GM12878 (cell line): ENCODE measurements around the gene C3orf33. TPM values are rescaled to one million over a fixed set of nuclear protein-coding genes. Genes with fewer than 3 reads are reported as not detected.

Experiments
- ATAC-seq: fragments of 200-7000 bp; cut with Tn5 transposase; 3 replicates; pipeline ENCODE4 v1.9.1; 2020; ENCODE audit warnings: mild to moderate bottlenecking, moderate library complexity
- BruUV-seq: library from RNA; stranded (reverse); fragments of 400-500 nt; replicated peaks from 2 replicates; lab custom pipeline; 2021; lab: Mats Ljungman, UMichigan
- CTCF ChIA-PET: fragments of 300-600 bp; sonication (Branson Sonifier 250); formaldehyde crosslinking; extraction: SDS; loops from one replicate; lab custom pipeline; 2021; ENCODE audit warnings: inconsistent platforms; lab: Yijun Ruan, JAX
- POLR2A ChIA-PET: fragments of 350-600 bp; formaldehyde crosslinking; extraction: SDS; loops from one replicate; lab custom pipeline; 2021; ENCODE audit warnings: inconsistent platforms; lab: Charles Lee
- RAD21 ChIA-PET: fragments of 300-600 bp; sonication (Branson Sonifier 250); formaldehyde crosslinking; loops from one replicate; lab custom pipeline; 2023; ENCODE audit warnings: antibody characterized with exemption; ENCODE audit not compliant: unreplicated experiment; lab: Charles Lee
- SMC1A ChIA-PET: fragments of 300-600 bp; sonication (Branson Sonifier 250); formaldehyde crosslinking; loops from one replicate; lab custom pipeline; 2023; ENCODE audit not compliant: unreplicated experiment, uncharacterized antibody; lab: Charles Lee
- DNase-seq: peaks from one replicate; pipeline ENCODE4 v3.0.0-alpha.2; 2011; ENCODE audit warnings: low read depth, low spot score
- FAIRE-seq: peaks from 3 replicates; lab custom pipeline; 2011; peaks lifted over from hg19 to GRCh38; lab: Jason Lieb, UNC
- H2AFZ ChIP-seq: 2 replicates; pipeline ENCODE4 v1.6.0; 2011; ENCODE audit warnings: low read depth, low read length, control low read depth; ENCODE audit not compliant: control insufficient read depth
- H3K27ac ChIP-seq: 2 replicates; pipeline ENCODE4 v1.5.1; 2011; ENCODE audit warnings: control low read depth; ENCODE audit not compliant: control insufficient read depth, insufficient read depth
- H3K27me3 ChIP-seq, 2 experiments: replicated peaks in 1 of 2; 2 replicates each; pipeline versions ENCODE4 v1.6.0 to v1.6.1; 2011; ENCODE audit warnings: low read length in 1 of 2; ENCODE audit not compliant: control insufficient read depth in 2 of 2, insufficient read depth in 2 of 2
- H3K36me3 ChIP-seq, 2 experiments: 2 replicates each; pipeline ENCODE4 v1.5.1; 2011; ENCODE audit warnings: low read length in 1 of 2; ENCODE audit not compliant: control insufficient read depth in 2 of 2, insufficient read depth in 2 of 2
- H3K4me1 ChIP-seq: 2 replicates; pipeline ENCODE4 v1.6.1; 2011; ENCODE audit warnings: mild to moderate bottlenecking, low read length, moderate library complexity, mixed read lengths; ENCODE audit not compliant: control insufficient read depth, insufficient read depth
- H3K4me2 ChIP-seq: 2 replicates; pipeline ENCODE4 v1.6.0; 2011; ENCODE audit warnings: control low read depth; ENCODE audit not compliant: control insufficient read depth, insufficient read depth
- H3K4me3 ChIP-seq: fragments of 200-600 bp; sonication (generic); 2 replicates; pipeline ENCODE4 v1.5.1; 2016
- H3K79me2 ChIP-seq: 2 replicates; pipeline ENCODE4 v1.6.0; 2011; ENCODE audit warnings: low read length; ENCODE audit not compliant: control insufficient read depth, insufficient read depth
- H3K9ac ChIP-seq: 2 replicates; pipeline ENCODE4 v1.8.0; 2011; ENCODE audit warnings: low read length, control low read depth, mixed read lengths; ENCODE audit not compliant: control insufficient read depth, insufficient read depth
- H3K9me3 ChIP-seq: replicated peaks from 3 replicates; pipeline ENCODE4 v1.5.1; 2011; ENCODE audit warnings: mild to moderate bottlenecking, low read length; ENCODE audit not compliant: control insufficient read depth, insufficient read depth
- H4K20me1 ChIP-seq: 2 replicates; pipeline ENCODE4 v1.6.0; 2011; ENCODE audit not compliant: control insufficient read depth, insufficient read depth
- ATF2 ChIP-seq: IDR thresholded peaks from 2 replicates; pipeline ENCODE4 v1.6.1; 2012; ENCODE audit warnings: low read length, inconsistent platforms
- CTCF ChIP-seq, 3 experiments: IDR thresholded peaks in 2 of 3; conservative IDR thresholded peaks in 1 of 3; 2 replicates each; pipeline ENCODE4 v1.5.1; 2011; ENCODE audit warnings: low read depth in 3 of 3, low read length in 3 of 3, mild to moderate bottlenecking in 3 of 3, control low read depth in 2 of 3, moderate library complexity in 2 of 3, inconsistent platforms in 1 of 3, mixed read lengths in 1 of 3; ENCODE audit not compliant: control insufficient read depth in 2 of 3, insufficient read depth in 1 of 3; ENCODE audit errors: extremely low read depth in 1 of 3
- ESRRA ChIP-seq: IDR thresholded peaks from 2 replicates; pipeline ENCODE4 v1.6.1; 2012; ENCODE audit warnings: mild to moderate bottlenecking, low read length, improper control_type of control experiment
- IKZF2 ChIP-seq, 2 experiments: fragments of 450-650 bp; IDR thresholded peaks; 2 replicates each; pipeline ENCODE4 v1.6.1; 2017; ENCODE audit warnings: mild to moderate bottlenecking in 2 of 2, moderate library complexity in 2 of 2
- NKRF ChIP-seq: fragments of 450-650 bp; conservative IDR thresholded peaks from 2 replicates; pipeline ENCODE4 v1.6.1; 2017; ENCODE audit warnings: mild to moderate bottlenecking, moderate library complexity
- RAD21 ChIP-seq: IDR thresholded peaks from 2 replicates; pipeline ENCODE4 v1.6.1; 2011; ENCODE audit warnings: mild to moderate bottlenecking, low read depth, low read length, moderate library complexity; ENCODE audit not compliant: insufficient read depth
- RFX5 ChIP-seq: IDR thresholded peaks from 2 replicates; pipeline ENCODE4 v1.6.1; 2011; ENCODE audit warnings: low read depth, low read length, improper control_type of control experiment
- SMC3 ChIP-seq: IDR thresholded peaks from 2 replicates; pipeline ENCODE4 v1.6.1; 2011; ENCODE audit warnings: low read length, improper control_type of control experiment, borderline replicate concordance
- STAT1 ChIP-seq: fragments of 450-650 bp; conservative IDR thresholded peaks from 2 replicates; pipeline ENCODE4 v1.6.1; 2014; ENCODE audit warnings: antibody characterized with exemption, mild to moderate bottlenecking
- ZBTB4 ChIP-seq: fragments of 450-650 bp; formaldehyde crosslinking; IDR thresholded peaks from 2 replicates; pipeline ENCODE4 v1.4.0; 2022; ENCODE audit warnings: mild to moderate bottlenecking, moderate library complexity
- WGBS: methylation state at CpG from one replicate; pipeline ENCODE4 v1.1.6; 2016; ENCODE audit warnings: low lambda C conversion rate; ENCODE audit not compliant: insufficient replicate concordance, insufficient coverage; ENCODE audit errors: missing lambda C conversion rate; 5-methylcytosine and 5-hydroxymethylcytosine counted together
- in situ Hi-C: fragments of 300-500 bp; cut with MboI; formaldehyde crosslinking; loops from 9 replicates; pipeline ENCODE4 v1.14.3; 2018; ENCODE audit warnings: mixed read lengths
- intact Hi-C: fragments of 100-400 bp; cut with micrococcal nuclease; formaldehyde crosslinking; loops from one replicate; pipeline ENCODE4 v1.14.2; 2022; ENCODE audit not compliant: unreplicated experiment
- polyA plus RNA-seq, 11 experiments: library from polyadenylated mRNA; depleted of rRNA in 4 of 11; unstranded in 6 of 11; stranded (reverse) in 5 of 11; fragments of >200 nt; fragmentation: Nextera tagmentation in 4 of 11; fragmentation: Illumina TruSeq in 1 of 11; extraction: Ambion mirVana in 4 of 11; extraction: Trizol in 1 of 11; gene quantifications; 1 replicate in 1 of 11; 2 replicates in 10 of 11; pipeline versions ENCODE4 v1.2.1 to v1.2.3, GENCODE V29; 2011 to 2016; ENCODE audit warnings: inconsistent platforms in 2 of 11, missing spikeins in 2 of 11, low read depth in 1 of 11
- total RNA-seq, 4 experiments: library from RNA; depleted of rRNA in 3 of 4; stranded (reverse); fragments of >200 nt in 3 of 4; fragmentation: Illumina TruSeq in 1 of 4; extraction: Trizol in 1 of 4; gene quantifications; 2 replicates each; pipeline versions ENCODE4 v1.2.1 to v1.2.3, GENCODE V29; 2013 to 2021

Gene C3orf33
- total and polyA plus RNA-seq, 10 of the 15 experiments (the other 5 are each of a cell fraction or from before 2014, with no cell fraction given), result 0.35 to 1.7 (median 0.90) TPM

- no peaks in the 10 kb centered on the region for H3K36me3 ChIP-seq
- ChIA-PET CTCF (interaction anchor here (1.3 to 4.0 kb wide), 3 partner anchors 41 to 53 kb away, joined by 3 to 19 read pairs (median 15); partner anchors contain the start of gene C3orf33), SMC1A (no interaction called here), POLR2A (no interaction called here), RAD21 (no interaction called here)
- H3K4me2 ChIP-seq, result no peak overlapping the region
- H3K27ac ChIP-seq, result no peak overlapping the region
- no peaks in the 10 kb centered on the region for H4K20me1 ChIP-seq
- H3K27me3 ChIP-seq, result no peaks in the 10 kb centered on the region
- WGBS, result 60% methylated on average over 11 of the region's 11 CpGs
- no peak overlapping the region for H2AFZ ChIP-seq
- no peak for TF ChIP-seq ZBTB4 (CRISPR knock-in tag)
- no peak for TF ChIP-seq STAT1
- TF ChIP-seq IKZF2 (IDR thresholded peaks at IDR 0.05), result no peak
- TF ChIP-seq NKRF, result no peak
- TF ChIP-seq ATF2, result no peak
- TF ChIP-seq SMC3, result peak; percentile 38; the same call in 1 of the 2 replicates
- peak; percentile 36 to 51 (median 42); a peak in 3 of 6 replicates for TF ChIP-seq CTCF (IDR thresholded peaks at IDR 0.05 in 2 of 3, conservative IDR thresholded peaks at IDR 0.05 in 1 of 3; ENCODE audit: control insufficient read depth in 2 of 3, extremely low read depth in 1 of 3, insufficient read depth in 1 of 3, low read depth in 3 of 3, low read length in 3 of 3)
- no peak for TF ChIP-seq ESRRA
- no peak for TF ChIP-seq RFX5
- peak; percentile 59; the same call in 1 of the 2 replicates for TF ChIP-seq RAD21
- no peak overlapping the region for H3K9ac ChIP-seq
- H3K79me2 ChIP-seq, result no peaks in the 10 kb centered on the region
- intact Hi-C loops (loop anchor here (5.0 kb wide), 2 partner anchors 99 to 119 kb away; partner anchors contain the start of genes GMPS and SLC33A1), in situ Hi-C loops (no loop called here)
- H3K9me3 ChIP-seq, result no peaks in the 10 kb centered on the region
- H3K4me3 ChIP-seq, result no peak overlapping the region
- no peaks in the 10 kb centered on the region for H3K4me1 ChIP-seq
- DNase-seq (no peak), ATAC-seq (peak; percentile 81), FAIRE-seq (no peak)
- no TSS peak for BruUV-seq
Observed at GRCh38 chr3:155753038-155753639, 52.9 kb downstream of the C3orf33 start.
